Lower lobe of right lung (tissue), 2 donors: Measurements from ENCODE around the gene STMN1. TPM values are rescaled to one million over a fixed set of nuclear protein-coding genes. Genes with fewer than 3 reads are reported as not detected.

Experiments
- ATAC-seq, 2 donors: fragments of 200-7000 bp; cut with Tn5 transposase; one replicate each; pipeline ENCODE4 v1.9.1; 2020 to 2022; ENCODE audit warnings: mild to moderate bottlenecking in 2 of 2, moderate library complexity in 2 of 2
- DNase-seq: peaks from one replicate; pipeline ENCODE4 v3.0.0-alpha.2; 2020
- H3K27ac ChIP-seq: fragments of 200-600 bp; one replicate; pipeline ENCODE4 v1.8.0; 2022
- H3K27me3 ChIP-seq: fragments of 200-600 bp; one replicate; pipeline ENCODE4 v1.8.0; 2022; ENCODE audit warnings: low read depth
- H3K36me3 ChIP-seq: fragments of 200-600 bp; one replicate; pipeline ENCODE4 v1.8.0; 2022; ENCODE audit warnings: mild to moderate bottlenecking
- H3K4me1 ChIP-seq: fragments of 200-600 bp; one replicate; pipeline ENCODE4 v1.8.0; 2022
- H3K4me3 ChIP-seq: fragments of 200-600 bp; one replicate; pipeline ENCODE4 v1.8.0; 2022; ENCODE audit warnings: mild to moderate bottlenecking
- H3K9me3 ChIP-seq: fragments of 200-600 bp; one replicate; pipeline ENCODE4 v1.8.0; 2022
- CTCF ChIP-seq: fragments of 200-600 bp; IDR thresholded peaks from one replicate; pipeline ENCODE4 v1.8.0; 2022; ENCODE audit warnings: antibody characterized with exemption, mild to moderate bottlenecking
- intact Hi-C: fragments of 100-400 bp; cut with DNase I; formaldehyde crosslinking; loops from one replicate; pipeline ENCODE4 v1.11.0; 2022
- total RNA-seq: library from RNA; stranded (reverse); fragmentation: NEBNext Ultra II Directional; extraction: Animal tissue kit (Norgen Biotek cat#: 25700); gene quantifications from one replicate; pipeline ENCODE4 v1.2.1, GENCODE V29; 2021
- donor health status: DM: no; HTN: yes; CAD: no; lungs with severe emphysema.

STMN1 gene
- total RNA-seq, 1 donor from 2014 or later = 56.6 TPM

GRCh38 chr1:25891606-25892005 is 14.6 kb downstream of the STMN1 start:
- TF ChIP-seq CTCF = no peak
- Histone ChIP-seq H3K9me3 (no peaks in the 10 kb centered on the region), H3K36me3 (no peaks in the 10 kb centered on the region), H3K4me1 (peaks cover 45% of the 10 kb centered on the region), H3K4me3 (no peak overlapping the region), H3K27ac (peak overlapping the region; percentile 34), H3K27me3 (no peaks in the 10 kb centered on the region)
- DNase-seq (no peak), ATAC-seq (no peak)
- intact Hi-C loops = no loop called here

- no peaks in the 10 kb centered on the region for H3K36me3 ChIP-seq
- no peaks in the 10 kb centered on the region for H3K27me3 ChIP-seq
- intact Hi-C loops = no loop called here
- H3K9me3 ChIP-seq = no peaks in the 10 kb centered on the region
- H3K4me3 ChIP-seq = no peak overlapping the region
- ATAC-seq (peak; percentile 72 to 82), DNase-seq (no peak)
- TF ChIP-seq CTCF = no peak
- H3K4me1 ChIP-seq = peaks cover 36% of the 10 kb centered on the region
- H3K27ac ChIP-seq = peak overlapping the region; percentile 61
Observed at GRCh38 chr1:25890239-25891034, 15.8 kb downstream of the STMN1 start.

- H3K27ac ChIP-seq = no peak overlapping the region
- no peak for DNase-seq
- no peak overlapping the region for H3K4me3 ChIP-seq
- H3K4me1 ChIP-seq = peaks cover 31% of the 10 kb centered on the region
- intact Hi-C loops = no loop called here
- no peaks in the 10 kb centered on the region for H3K36me3 ChIP-seq
- H3K27me3 ChIP-seq = no peaks in the 10 kb centered on the region
- no peak for ATAC-seq
- H3K9me3 ChIP-seq = no peaks in the 10 kb centered on the region
- no peak for TF ChIP-seq CTCF
Observed at GRCh38 chr1:25889470-25889869, 16.7 kb downstream of the STMN1 start.

- H3K36me3 ChIP-seq = no peaks in the 10 kb centered on the region
- no peak for ATAC-seq
- DNase-seq = no peak
- no peak overlapping the region for H3K27ac ChIP-seq
- no peaks in the 10 kb centered on the region for H3K27me3 ChIP-seq
- no peaks in the 10 kb centered on the region for H3K9me3 ChIP-seq
- H3K4me3 ChIP-seq = no peak overlapping the region
- intact Hi-C loops = no loop called here
- TF ChIP-seq CTCF = no peak
- H3K4me1 ChIP-seq = peaks cover 31% of the 10 kb centered on the region
Observed at GRCh38 chr1:25888426-25888987, 17.7 kb downstream of the STMN1 start.

GRCh38 chr1:25885602-25886001 is 20.6 kb downstream of the STMN1 start:
- no peaks in the 10 kb centered on the region for H3K36me3 ChIP-seq
- TF ChIP-seq CTCF = no peak
- H3K27ac ChIP-seq = no peak overlapping the region
- H3K4me1 ChIP-seq = peaks cover 10% of the 10 kb centered on the region
- H3K9me3 ChIP-seq = no peaks in the 10 kb centered on the region
- DNase-seq (no peak), ATAC-seq (no peak)
- intact Hi-C loops = no loop called here
- H3K27me3 ChIP-seq = no peaks in the 10 kb centered on the region
- no peak overlapping the region for H3K4me3 ChIP-seq
